Liver (tissue), 9 donors: ENCODE results near the gene FAIM2. TPM values are rescaled to one million over a fixed set of nuclear protein-coding genes. Genes with fewer than 3 reads are reported as not detected.

Source experiments
- DNase-seq: peaks from one replicate; pipeline ENCODE4 v3.0.0-alpha.2; 2017; ENCODE audit warnings: low spot score
- H3K27ac ChIP-seq, 2 donors: one replicate each; pipeline ENCODE4 v1.7.0; 2013; ENCODE audit warnings: inconsistent platforms in 2 of 2, low read length in 2 of 2, control low read depth in 1 of 2, low read depth in 1 of 2, mild to moderate bottlenecking in 1 of 2
- H3K27me3 ChIP-seq, 4 donors: one replicate each; pipeline versions ENCODE4 v1.6.1 to v1.7.0; 2013; ENCODE audit warnings: low read length in 3 of 4, inconsistent platforms in 1 of 4, mild to moderate bottlenecking in 1 of 4, moderate library complexity in 1 of 4; ENCODE audit not compliant: control insufficient read depth in 4 of 4, insufficient read depth in 4 of 4
- H3K36me3 ChIP-seq, 4 donors: one replicate each; pipeline versions ENCODE4 v1.6.1 to v1.7.0; 2013; ENCODE audit warnings: low read length in 3 of 4, mild to moderate bottlenecking in 3 of 4, low read depth in 1 of 4, moderate library complexity in 1 of 4; ENCODE audit not compliant: control insufficient read depth in 4 of 4, insufficient read depth in 3 of 4
- H3K4me1 ChIP-seq, 4 donors: one replicate each; pipeline versions ENCODE4 v1.6.1 to v1.7.0; 2013; ENCODE audit warnings: low read length in 3 of 4, mild to moderate bottlenecking in 3 of 4, moderate library complexity in 1 of 4; ENCODE audit not compliant: control insufficient read depth in 4 of 4, insufficient read depth in 4 of 4
- H3K4me3 ChIP-seq, 3 donors: one replicate each; pipeline versions ENCODE4 v1.6.1 to v1.7.0; 2013; ENCODE audit warnings: low read length in 3 of 3, control low read depth in 1 of 3, low read depth in 1 of 3, mild to moderate bottlenecking in 1 of 3
- H3K9ac ChIP-seq, 2 donors: one replicate each; pipeline ENCODE4 v1.7.0; 2013; ENCODE audit warnings: low read length in 2 of 2, mild to moderate bottlenecking in 2 of 2, moderate library complexity in 2 of 2, control low read depth in 1 of 2, low read depth in 1 of 2
- H3K9me3 ChIP-seq, 4 donors: one replicate each; pipeline versions ENCODE4 v1.6.1 to v1.7.0; 2013; ENCODE audit warnings: low read length in 3 of 4; ENCODE audit not compliant: control insufficient read depth in 4 of 4
- ATF3 ChIP-seq: IDR thresholded peaks from 2 replicates; pipeline ENCODE4 v1.6.1; 2016; ENCODE audit warnings: antibody characterized with exemption
- EGR1 ChIP-seq, 2 donors: IDR thresholded peaks; 2 replicates each; pipeline ENCODE4 v1.6.1; 2016 to 2018; ENCODE audit warnings: antibody characterized with exemption in 2 of 2, low read depth in 2 of 2
- FOXA1 ChIP-seq: IDR thresholded peaks from 2 replicates; pipeline ENCODE4 v1.6.1; 2016; ENCODE audit warnings: antibody characterized with exemption
- FOXA2 ChIP-seq: IDR thresholded peaks from 2 replicates; pipeline ENCODE4 v1.6.1; 2016; ENCODE audit warnings: antibody characterized with exemption
- MAX ChIP-seq: IDR thresholded peaks from 2 replicates; pipeline ENCODE4 v1.6.1; 2016; ENCODE audit warnings: antibody characterized with exemption
- RAD21 ChIP-seq, 2 donors: IDR thresholded peaks; 2 replicates each; pipeline ENCODE4 v1.6.1; 2016; ENCODE audit warnings: antibody characterized with exemption in 2 of 2, mild to moderate bottlenecking in 2 of 2
- REST ChIP-seq: IDR thresholded peaks from 2 replicates; pipeline ENCODE4 v1.6.1; 2016; ENCODE audit warnings: antibody characterized with exemption, mild to moderate bottlenecking
- RXRA ChIP-seq, 2 donors: IDR thresholded peaks; 2 replicates each; pipeline ENCODE4 v1.6.1; 2017 to 2018; ENCODE audit warnings: antibody characterized with exemption in 2 of 2, mild to moderate bottlenecking in 1 of 2
- SP1 ChIP-seq: IDR thresholded peaks from 2 replicates; pipeline ENCODE4 v1.6.1; 2018; ENCODE audit warnings: antibody characterized with exemption, mild to moderate bottlenecking
- TAF1 ChIP-seq: conservative IDR thresholded peaks from 2 replicates; pipeline ENCODE4 v1.6.1; 2016; ENCODE audit warnings: antibody characterized with exemption, mild to moderate bottlenecking
- YY1 ChIP-seq: IDR thresholded peaks from 2 replicates; pipeline ENCODE4 v1.6.1; 2016; ENCODE audit warnings: antibody characterized with exemption, mild to moderate bottlenecking
- ZBTB33 ChIP-seq: IDR thresholded peaks from 2 replicates; pipeline ENCODE4 v1.6.1; 2016; ENCODE audit warnings: antibody characterized with exemption
- WGBS: extraction: QIAGEN DNeasy Blood & Tissue Kit; methylation state at CpG from one replicate; pipeline ENCODE4 v1.1.7; 2013; 5-methylcytosine and 5-hydroxymethylcytosine counted together
- polyA plus RNA-seq, 2 donors: library from polyadenylated mRNA; stranded (reverse) in 1 of 2; unstranded in 1 of 2; fragments of 200-250 nt in 1 of 2; fragments of >200 nt in 1 of 2; fragmentation: Nextera tagmentation in 1 of 2; extraction: Ambion mirVana in 1 of 2; gene quantifications; one replicate each; pipeline versions ENCODE4 v1.2.1 to v1.2.3, GENCODE V29; 2013 to 2015
- total RNA-seq, 2 donors: library from RNA; depleted of rRNA; stranded (reverse); fragments of >200 nt; gene quantifications; one replicate each; pipeline ENCODE4 v1.2.3, GENCODE V29; 2014
- donor health status: healthy.
- donor health status: healthy.
- donor health status: healthy.
- donor health status: healthy.
- donor health status: healthy.

FAIM2 gene
- total and polyA plus RNA-seq, 4 donors = 0.06 to 0.23 TPM; not detected in 2

GRCh38 chr12:49936925-49937324 is 33.2 kb upstream of the FAIM2 start:
- Histone ChIP-seq H3K4me1 (no peaks in the 10 kb centered on the region), H3K36me3 (no peaks in the 10 kb centered on the region), H3K27me3 (no peaks in the 10 kb centered on the region), H3K9me3 (no peaks in the 10 kb centered on the region), H3K4me3 (no peak overlapping the region), H3K27ac (no peak overlapping the region), H3K9ac (no peak overlapping the region)
- no peak for DNase-seq
- WGBS = 82% methylated on average over 3 of the region's 3 CpGs
- TF ChIP-seq FOXA2 (no peak), REST (no peak), TAF1 (no peak), EGR1 (IDR thresholded peaks at IDR 0.05; ENCODE audit: low read depth in 2 of 2) (no peak), SP1 (no peak), ZBTB33 (no peak), ATF3 (no peak), FOXA1 (no peak), RAD21 (IDR thresholded peaks at IDR 0.05) (no peak), MAX (no peak), YY1 (no peak), RXRA (IDR thresholded peaks at IDR 0.05) (no peak)

DNA sequence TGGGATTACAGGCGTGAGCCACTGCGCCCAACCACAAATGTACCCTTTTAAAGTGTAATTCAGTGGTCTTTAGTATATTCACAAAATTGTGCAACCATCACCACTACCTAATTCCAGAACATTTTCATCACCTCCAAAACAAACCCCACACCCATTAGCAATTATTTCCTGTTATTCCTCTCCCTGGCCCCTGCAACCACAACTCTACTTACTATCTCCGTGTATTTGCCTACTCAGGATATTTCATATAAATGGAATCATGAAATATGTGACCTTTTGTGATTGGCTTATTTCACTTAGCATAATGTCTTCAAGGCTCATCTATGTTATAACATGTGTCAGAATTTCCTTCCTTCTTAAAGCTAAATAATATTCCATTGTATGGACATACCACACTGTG is 30.8 kb upstream of the FAIM2 start:
- WGBS = 95% methylated on average over 3 of the region's 3 CpGs
- Histone ChIP-seq H3K36me3 (no peaks in the 10 kb centered on the region), H3K4me3 (no peak overlapping the region), H3K9me3 (no peaks in the 10 kb centered on the region), H3K9ac (no peak overlapping the region), H3K27ac (no peak overlapping the region), H3K4me1 (no peaks in the 10 kb centered on the region), H3K27me3 (no peaks in the 10 kb centered on the region)
- TF ChIP-seq ZBTB33 (no peak), RAD21 (IDR thresholded peaks at IDR 0.05) (no peak), YY1 (no peak)
- no peak for DNase-seq
